ENCODE data around the gene PRSS53.

PRSS53 gene

DNA sequence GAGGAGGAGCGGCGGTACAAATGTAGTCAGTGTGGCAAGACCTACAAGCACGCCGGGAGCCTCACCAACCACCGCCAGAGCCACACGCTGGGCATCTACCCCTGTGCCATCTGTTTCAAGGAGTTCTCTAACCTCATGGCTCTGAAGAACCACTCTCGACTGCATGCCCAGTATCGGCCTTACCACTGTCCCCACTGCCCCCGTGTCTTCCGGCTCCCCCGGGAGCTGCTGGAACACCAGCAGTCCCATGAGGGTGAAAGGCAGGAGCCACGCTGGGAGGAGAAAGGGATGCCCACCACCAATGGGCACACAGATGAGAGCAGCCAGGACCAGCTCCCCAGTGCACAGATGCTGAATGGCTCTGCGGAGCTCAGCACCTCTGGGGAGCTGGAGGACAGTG is 11.7 kb downstream of the PRSS53 start:
- DNase-seq: no peak

DNA sequence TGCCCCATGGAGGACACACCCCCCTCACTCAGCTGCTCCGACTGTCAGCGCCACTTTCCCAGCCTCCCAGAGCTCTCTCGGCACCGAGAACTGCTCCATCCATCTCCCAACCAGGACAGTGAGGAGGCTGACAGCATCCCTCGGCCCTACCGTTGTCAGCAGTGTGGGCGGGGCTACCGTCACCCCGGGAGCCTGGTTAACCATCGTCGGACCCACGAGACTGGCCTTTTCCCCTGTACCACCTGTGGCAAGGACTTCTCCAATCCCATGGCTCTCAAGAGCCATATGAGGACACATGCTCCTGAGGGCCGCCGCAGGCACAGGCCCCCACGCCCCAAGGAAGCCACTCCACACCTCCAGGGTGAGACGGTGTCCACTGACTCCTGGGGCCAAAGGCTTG is 12.4 kb downstream of the PRSS53 start:
- DNase-seq: no peak

DNA sequence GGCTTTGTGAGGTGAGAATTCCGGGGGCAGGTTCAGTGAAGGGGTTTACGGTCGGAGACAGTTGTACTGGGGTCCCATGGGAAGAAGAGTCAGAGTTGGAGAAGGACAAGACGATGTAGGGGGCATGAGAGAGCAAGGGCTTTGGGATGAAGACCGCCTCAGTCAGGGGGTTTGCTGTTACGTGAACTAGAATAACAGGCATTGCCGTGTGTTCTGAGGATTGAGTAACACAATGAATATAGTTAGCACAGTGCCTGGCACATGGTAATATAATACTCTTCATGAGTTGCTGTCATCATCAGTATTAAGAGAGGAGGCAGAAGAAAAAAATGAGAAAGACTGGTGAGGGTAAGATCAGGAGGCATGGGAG is 13.9 kb downstream of the PRSS53 start:
- DNase-seq: no peak

DNA sequence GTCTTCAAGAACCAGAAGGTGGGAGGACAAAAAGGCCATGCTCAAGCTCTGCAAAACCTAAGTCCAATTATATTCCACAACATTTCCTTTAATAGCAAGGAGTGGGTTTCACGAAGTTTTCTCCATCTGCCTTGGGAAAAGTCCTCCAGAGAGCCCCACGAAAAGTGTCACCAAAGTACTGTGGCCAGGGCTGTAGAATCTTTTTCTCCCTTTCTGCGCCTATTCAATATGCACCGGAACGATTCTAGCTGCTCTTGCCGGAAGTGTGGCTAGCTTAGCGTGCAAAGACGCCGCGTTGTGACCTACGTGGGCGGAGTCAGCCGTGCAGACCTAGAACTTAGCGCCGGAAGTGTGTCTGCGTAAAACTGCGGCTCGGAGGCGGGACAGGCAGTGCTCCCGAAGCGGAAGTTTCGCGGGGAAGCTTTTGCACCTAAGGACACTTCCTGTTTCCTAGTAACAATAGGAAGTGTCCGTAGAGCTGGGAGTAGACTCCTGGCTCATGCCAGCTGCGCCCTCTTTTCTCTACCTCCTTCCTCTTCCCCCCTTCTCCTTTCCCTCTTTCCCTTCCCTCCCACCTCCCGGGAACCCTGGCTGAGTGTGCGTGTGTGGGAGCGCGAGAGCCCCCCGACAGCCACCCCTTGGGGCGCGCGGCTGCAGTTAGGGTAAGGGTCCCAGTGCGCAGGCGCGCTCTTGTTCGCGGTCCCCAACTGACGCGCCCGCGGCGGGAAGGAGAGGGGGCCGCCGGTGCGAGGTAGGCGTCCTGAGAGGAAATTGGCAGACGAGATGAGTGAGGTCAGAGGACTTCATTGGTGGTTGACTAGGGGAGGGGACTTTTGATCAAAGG is 14.6 kb downstream of the PRSS53 start, which contains the start of the genes ZNF646 and ZNF668:
Gene ZNF646, plus strand, starts transcription at position 453 of the 844 bp plus-strand sequence. CDS start 1,903 bp downstream, outside the sequence.
Gene ZNF668, minus strand, starts transcription at position 271 of the 844 bp plus-strand sequence. CDS start 9,781 bp downstream, outside the sequence.
- peak; percentile 99 to 100 for DNase-seq

DNA sequence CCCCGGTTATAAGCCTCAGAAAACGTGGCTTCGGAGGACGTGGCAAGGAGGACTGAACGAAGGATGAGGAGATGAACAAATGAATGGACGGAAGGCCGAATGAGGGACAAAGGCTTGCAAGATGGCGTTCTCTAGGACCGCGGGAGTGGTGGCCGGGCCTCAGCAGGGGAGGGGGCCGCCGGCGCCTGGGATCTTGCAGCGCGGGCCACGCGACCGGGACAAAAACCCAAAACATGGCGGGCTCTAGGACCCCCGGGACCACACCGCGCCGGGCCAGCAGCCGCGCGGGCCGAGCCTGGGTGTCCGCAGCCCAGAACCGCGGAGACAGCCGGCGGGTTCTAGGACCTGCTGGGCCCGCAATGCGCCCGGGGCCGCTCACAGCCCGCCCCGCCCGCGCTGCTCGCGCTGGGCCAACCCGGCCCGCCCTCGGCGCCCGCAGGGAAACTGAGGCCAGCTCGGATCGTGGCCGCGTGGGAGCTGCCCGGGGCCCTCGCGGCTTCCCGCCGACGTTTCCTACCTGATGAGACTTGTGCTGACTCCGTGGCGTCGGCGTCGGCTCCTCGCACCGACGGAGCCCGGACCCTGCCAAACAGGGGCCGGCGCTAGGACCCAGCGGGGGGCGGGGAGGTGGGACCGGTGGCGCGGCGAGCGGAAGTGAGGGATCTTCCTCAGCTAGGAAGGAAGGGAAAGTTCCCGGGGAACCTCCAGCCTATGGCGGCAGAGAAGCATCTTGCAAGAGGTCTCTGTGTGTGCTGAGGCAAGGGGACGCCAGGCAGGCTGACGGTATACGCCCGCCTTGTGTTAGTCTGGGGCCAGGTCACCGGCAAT is 15.4 kb downstream of the PRSS53 start:
- DNase-seq: peak; percentile 92 to 93

DNA sequence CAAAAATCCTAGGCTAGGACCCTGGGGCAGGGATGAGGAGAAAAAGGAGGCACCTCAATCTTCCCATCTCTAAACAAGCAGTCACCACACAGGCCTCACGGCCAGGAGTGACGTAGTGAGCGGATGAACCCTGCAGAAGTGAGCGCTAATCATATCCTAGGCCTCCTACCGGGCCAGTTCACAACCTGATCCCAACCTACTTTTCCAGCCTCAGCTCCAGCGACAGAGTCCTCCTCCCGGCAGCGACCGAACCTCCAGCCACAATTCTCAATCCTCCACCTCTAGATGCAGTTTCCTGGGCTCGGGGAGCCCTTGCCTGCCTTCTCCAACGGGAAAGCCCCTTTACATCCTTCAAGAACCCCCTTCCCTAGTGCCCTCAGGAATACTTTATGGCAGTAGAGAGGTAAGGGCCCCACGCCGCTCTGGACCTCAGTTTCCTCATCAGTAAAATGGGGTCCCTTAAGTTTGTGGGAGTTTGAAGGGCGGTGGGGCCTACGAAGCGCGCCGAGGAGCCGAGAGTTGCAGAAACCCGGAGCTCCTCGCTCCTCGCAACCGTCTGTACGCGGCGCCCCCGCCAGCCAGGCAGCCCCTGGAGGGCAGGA is 16.1 kb downstream of the PRSS53 start:
- DNase-seq: peak in 1 of 2 experiments; percentile 43

DNA sequence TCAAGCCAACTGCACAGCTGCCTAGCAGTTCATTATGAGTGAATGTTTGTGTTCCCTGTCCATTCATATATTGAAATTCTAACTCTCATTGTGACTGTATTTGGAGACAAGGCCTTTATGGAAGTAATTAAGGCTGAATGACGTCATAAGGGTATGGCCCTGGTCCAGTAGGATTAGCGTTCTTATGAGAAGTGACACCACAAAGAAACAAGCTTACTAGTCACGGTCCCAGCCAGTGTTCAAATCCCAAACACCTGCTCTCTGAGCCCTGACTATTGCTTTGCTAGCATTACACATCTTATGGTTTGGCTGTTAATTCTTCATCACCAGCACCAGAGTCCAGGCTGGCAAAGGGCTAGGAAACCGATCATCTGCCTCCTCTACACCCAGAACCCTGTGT is 16.9 kb downstream of the PRSS53 start:
- peak; percentile 62 to 81 for DNase-seq

DNA sequence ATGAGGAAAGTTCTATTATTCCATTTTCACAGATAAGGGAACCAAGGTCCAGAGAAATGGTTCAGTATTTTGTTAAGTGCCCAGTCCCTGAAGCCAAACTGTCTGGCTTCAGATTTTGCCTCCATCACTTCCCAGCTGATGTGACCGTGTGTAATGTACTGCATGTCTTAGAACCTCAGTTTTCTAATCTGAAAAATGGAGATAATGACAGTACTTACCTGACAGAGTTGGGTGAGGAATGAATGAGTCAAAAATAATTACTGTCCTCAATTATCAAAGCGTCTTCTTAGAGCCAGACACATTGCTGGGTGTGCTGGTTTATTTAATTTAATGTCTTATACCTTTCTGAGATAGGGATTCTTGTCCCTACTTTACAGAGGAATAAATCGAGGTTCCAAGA is 21.4 kb downstream of the PRSS53 start:
- DNase-seq: no peak

DNA sequence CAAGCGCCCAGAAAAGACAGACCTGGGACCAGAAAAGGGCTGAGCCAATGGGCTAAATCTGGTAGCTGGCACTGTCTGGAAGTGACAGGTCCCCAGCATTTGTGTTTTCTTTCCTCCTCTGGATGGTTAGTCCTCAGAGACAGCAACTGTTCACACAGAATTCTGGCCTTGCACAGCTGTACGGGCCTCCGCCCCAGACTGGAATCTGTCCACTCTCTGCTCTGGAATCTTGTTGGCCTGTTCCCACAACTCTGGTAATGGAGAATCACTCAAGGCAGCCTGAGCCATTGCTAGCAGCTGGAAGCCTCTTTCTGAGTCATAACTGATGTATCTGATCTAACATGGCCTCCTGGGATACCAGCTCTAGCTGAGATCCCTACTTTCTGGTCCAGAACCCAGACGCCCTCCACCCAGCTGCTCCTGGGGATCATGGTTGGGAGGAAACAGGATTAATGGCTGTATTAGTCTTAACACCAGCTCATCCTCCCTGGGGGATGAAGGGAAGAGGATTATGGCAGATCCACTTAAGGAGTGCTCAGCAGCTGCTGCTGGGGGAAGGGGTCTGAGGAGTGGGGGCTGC is 23.8 kb downstream of the PRSS53 start:
- no peak for DNase-seq

DNA sequence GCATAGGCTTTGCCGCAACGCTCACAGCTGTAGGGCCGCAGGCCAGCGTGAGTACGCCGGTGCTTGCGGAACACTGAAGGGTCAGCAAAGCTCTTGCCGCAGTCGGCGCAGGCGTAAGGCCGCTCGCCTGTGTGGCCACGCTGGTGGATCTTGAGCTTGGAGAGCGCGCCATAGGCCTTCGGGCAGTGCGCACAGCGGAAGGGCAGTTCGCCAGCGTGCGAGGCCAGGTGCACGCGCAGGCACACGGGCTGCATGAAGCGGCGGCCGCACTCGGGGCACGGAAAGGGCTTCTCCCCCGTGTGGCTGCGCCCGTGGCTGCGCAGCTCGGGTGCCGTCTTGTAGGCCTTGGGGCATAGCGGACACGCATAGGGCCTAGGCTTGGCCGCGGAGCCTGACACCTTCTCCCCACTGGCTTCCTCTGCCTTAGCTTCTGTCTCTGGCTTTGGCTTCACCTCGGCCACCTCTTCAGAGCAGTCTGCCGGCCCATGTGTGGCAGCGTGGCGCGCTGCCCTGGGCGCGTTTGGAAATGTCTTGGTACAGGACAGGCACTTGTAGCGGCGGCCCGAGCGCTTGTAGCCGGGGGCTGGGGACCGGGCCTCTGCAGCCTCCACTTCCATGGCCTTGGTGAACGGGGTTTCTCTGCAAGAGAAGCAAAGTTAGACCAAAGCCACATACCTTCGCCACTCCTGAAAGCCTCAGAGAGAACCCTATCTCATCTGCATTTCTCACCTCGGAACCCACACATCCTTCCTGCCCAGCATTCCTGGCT is 24.7 kb downstream of the PRSS53 start:
- no peak for DNase-seq

DNA sequence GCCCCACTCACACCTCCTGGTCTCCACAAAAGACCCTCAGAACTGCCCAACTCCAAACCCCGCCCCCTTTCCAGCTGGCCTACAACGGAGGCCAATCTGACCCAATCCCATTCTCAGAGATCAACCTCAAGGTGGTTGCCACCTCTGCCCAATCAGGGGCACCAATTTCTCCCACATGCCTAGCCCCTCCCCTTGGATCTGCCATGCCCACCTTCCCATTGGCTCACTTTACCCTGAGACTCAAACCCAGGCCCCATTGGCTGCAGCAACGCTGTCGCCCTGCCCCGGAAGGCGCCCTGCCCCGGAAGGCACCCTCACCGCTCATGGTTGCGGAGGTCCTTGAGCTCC is 25.3 kb downstream of the PRSS53 start:
- no peak for DNase-seq

DNA sequence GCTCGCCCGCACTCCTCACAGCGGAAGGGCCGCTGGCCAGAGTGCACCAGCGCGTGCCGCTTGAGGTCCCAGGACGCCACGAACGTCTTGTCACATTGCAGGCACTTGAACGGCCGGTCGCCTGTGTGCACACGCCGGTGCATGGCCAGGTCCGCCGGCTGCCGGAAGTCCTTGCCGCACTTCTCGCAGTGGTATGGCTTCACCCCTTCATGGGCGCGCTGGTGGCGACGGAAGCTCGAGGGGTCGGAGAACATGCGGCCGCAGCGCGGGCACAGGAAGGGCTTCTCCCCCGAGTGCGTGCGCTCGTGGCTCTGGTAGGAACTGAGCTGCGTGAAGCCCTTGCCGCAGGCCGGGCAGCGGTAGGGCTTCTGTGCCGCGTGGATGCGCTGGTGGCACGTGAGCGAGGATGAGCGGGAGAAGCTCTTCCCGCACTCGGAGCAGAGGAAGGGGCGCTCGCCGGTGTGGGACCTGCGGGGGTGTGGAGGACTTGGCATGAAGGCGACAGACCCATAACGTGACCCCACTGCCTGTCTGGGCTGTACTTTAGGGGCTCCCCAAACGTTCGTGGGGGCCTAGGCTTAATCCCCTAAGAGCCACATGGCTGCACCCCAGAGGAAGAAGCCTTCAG is 26.8 kb downstream of the PRSS53 start:
- no peak for DNase-seq

DNA sequence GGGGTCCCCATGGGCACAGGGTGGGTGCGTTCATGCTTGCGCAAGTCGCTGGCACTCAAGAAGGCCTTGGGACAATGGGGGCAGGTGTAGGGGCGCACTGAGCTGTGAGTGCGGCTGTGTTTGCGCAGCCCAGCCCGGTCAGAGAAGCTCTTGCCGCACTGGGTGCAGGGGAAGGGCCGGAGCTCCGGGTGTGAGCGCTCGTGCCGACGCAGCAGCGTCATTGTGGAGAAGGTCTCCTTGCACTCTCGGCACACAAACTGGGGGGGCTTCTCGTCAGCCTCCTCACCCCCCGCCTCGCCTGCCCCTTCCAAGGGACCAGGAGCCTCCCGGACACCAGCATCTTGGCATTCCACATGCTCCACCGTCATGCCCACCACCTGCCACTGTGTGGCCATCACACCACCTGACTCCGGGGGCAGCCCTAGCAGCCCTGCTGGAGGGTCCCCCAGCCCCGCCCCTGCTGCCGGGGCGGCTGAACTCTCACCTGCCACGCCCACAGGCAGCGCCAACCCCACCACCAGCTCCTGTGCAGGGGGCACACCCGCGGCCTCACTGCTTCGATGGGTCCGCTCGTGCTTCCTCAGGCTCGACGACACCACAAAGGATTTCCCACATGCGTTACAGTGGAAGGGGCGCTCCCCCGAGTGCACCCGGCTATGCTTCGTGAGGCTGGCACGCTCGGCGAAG is 27.5 kb downstream of the PRSS53 start:
- DNase-seq: no peak

DNA sequence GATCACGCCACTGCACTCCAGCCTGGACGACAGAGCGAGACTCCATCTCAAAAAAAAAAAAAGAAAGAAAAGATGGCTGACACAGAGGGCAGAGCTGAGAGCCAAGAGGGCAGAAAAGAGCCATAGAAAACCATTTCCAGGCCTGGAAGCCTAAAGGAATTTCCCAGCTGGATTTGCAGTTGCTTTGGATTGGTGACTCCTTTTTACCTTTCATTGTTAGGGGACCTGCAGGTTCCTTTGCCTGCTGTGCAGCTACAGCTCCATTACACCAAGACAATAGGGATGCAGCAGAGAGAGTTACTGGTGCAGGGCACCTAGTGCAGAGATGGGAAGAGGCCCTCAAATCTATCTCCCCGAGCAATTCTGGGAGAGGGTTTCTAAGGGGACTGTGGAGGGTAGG is 33.1 kb downstream of the PRSS53 start:
- DNase-seq: no peak

DNA sequence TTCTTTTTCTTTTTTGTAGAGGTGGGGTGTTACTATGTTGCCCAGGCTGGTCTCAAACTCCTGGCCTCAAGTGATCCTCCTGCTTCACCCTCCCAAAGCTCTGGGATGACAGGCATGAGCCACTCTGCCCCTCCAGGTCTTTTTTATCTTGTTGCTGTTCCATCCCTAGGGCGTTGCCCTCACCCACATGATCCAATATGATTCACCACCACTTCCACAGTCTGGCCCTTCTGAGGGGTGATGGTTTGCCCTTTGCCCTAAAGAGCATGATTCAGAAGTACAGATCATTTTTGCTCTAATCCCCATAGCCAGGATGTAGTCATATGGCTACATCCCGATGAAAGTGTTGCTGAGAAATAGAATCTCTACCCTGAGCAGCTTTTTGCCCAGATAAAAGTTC is 36.6 kb downstream of the PRSS53 start:
- no peak for DNase-seq

DNA sequence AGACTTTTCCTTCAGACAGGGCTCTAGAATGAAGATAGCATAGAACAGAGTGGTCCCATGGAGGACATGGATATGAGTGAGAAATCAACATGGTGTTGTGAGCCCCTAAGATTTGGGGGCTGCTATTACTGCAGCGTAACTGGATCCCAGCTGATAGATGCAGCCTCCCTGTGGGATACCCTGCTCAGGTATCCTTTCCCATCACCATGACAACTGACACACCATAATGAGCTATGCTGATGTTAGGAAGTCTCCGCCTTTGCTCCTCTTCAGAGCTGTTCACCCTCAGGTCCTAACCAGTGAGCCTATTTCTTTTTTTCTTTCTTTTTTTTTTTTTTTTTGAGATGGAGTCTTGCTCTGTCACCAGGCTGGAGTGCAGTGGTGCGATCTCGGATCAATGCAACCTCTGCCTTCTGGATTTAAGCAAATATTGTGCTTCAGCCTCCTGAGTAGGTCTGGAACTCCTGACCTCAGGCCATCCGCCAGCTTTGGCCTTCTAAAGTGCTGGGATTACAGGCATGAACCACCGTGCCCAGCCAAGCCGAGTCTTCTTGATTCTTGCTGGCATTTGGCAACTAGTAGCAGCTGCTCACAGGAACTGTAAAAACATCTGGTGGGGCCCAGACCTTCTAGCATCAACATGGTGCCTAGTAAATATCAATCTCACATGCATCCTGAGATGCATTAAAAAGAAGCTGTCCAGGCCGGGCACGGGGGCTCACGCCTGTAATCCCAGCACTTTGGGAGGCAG is 38.3 kb downstream of the PRSS53 start:
- DNase-seq: no peak

DNA sequence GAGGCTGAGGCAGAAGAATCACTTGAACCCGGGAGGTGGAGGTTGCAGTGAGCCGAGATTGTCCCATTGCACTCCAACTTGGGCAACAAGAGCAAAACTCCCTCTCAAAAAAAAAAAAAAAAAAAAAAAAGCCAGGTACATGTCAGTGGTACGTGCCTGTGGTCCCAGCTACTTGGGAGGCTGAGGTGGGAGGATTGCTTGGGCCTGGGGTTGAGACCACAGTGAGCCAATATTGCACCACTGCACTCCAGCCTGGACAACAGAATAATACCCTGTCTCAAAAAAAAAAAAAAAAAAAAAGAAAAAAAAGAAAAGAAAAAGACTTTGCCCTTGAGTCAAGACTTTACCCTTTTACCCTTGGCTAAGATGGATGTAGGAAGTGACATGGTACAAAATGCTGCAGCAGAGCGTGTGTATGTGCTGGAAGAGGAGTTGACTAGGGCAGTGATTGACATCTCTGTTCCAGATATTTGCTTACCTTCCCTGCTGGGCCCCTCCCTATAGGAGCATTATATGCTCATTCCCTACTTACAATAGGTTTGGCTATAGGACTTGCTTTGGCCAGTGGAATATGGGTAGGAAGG is 44.8 kb downstream of the PRSS53 start:
- DNase-seq: no peak

DNA sequence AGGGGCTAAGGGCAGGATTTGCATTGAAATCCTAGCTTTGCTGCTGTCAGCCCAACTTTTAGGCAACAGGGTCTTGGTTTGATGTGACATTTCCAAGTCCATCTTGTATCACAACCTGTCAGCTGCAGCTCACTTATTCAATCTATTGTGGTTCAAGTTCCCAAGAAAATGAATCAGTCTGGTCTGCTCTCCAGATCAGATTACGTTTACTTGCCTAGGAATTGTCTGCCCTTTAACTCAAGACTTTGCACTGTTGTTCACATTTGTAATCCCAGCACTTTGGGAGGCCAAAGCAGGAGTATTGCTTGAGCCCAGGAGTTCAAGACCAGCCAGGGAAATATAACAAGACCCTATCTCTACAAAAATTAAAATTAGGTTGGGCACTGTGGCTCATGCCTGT is 45.4 kb downstream of the PRSS53 start:
- no peak for DNase-seq

DNA sequence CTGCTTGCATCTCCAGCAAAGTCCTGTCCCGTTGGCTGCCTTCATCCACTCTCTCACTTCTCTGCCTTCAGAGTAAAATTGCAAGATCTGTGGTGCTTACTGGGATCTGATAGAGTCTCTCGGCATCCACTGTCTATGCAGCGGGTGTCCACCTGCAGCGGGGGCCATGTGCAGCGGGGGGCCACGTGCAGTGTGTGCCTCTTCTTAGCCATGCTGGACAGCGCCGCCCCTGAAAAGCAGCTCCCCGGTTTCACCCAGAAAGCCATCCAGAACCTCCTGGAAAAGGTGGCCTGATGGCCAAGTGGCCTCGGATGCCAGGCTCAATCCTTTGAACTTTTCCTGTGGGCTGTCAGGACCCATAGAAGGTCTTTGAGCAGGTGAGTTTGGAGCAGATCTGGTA is 45.9 kb downstream of the PRSS53 start:
- DNase-seq: no peak

DNA sequence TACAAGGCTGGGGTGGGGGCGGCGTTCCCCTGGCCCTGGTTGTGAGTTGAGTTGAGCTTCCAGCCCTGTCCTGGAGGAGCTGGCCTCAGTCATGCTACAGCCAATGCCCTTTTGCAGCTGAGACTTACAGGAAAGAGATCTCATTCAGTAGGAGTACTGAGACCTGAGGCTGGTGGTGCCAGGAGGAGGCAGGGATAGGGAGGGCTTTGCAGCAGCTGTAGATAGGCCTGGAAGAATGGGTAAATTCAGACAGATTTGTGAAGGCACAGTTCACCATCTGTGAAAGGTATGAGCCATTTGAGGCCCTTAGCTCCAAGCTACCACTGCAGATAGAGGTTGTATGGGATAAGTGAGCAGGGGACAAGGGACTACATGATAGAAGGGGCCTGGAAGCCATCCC is 49.8 kb downstream of the PRSS53 start:
- no peak for DNase-seq
